Lung (tissue), 12 donors: ENCODE results near the gene KLF17. TPM values are rescaled to one million over a fixed set of nuclear protein-coding genes. Genes with fewer than 3 reads are reported as not detected.
"Not testable (repeated sequence)": the region's sequence is repeated elsewhere in the genome, so short reads cannot be mapped to it uniquely, and the experiment has no call there.

Source experiments
- ATAC-seq: fragments of 200-7000 bp; cut with Tn5 transposase; one replicate; pipeline ENCODE4 v1.9.1; 2020; ENCODE audit warnings: moderate number of reproducible peaks; ENCODE audit not compliant: insufficient read depth, low FRiP score
- DNase-seq, 3 donors: peaks; one replicate each; pipeline ENCODE4 v3.0.0-alpha.2; 2013 to 2017
- H3K27ac ChIP-seq, 2 donors: one replicate each; pipeline ENCODE4 v1.5.1; 2013; ENCODE audit warnings: mild to moderate bottlenecking in 2 of 2, moderate library complexity in 2 of 2, control low read depth in 1 of 2, inconsistent platforms in 1 of 2, low read depth in 1 of 2, low read length in 1 of 2
- H3K27me3 ChIP-seq, 3 donors: one replicate each; pipeline ENCODE4 v1.5.1; 2013; ENCODE audit warnings: low read length in 2 of 3; ENCODE audit not compliant: control insufficient read depth in 3 of 3, insufficient read depth in 3 of 3
- H3K36me3 ChIP-seq, 4 donors: one replicate each; pipeline ENCODE4 v1.5.1; 2013; ENCODE audit warnings: low read length in 4 of 4, mild to moderate bottlenecking in 1 of 4, moderate library complexity in 1 of 4; ENCODE audit not compliant: control insufficient read depth in 4 of 4, insufficient read depth in 4 of 4
- H3K4me1 ChIP-seq, 5 donors: one replicate each; pipeline ENCODE4 v1.5.1; 2013; ENCODE audit warnings: low read length in 5 of 5, mild to moderate bottlenecking in 2 of 5, moderate library complexity in 1 of 5; ENCODE audit not compliant: control insufficient read depth in 5 of 5, insufficient read depth in 5 of 5
- H3K4me3 ChIP-seq: one replicate; pipeline ENCODE4 v1.5.1; 2013; ENCODE audit warnings: mild to moderate bottlenecking, control low read depth, moderate library complexity
- H3K9ac ChIP-seq, 2 donors: one replicate each; pipeline ENCODE4 v1.5.1; 2013; ENCODE audit warnings: low read length in 2 of 2, control low read depth in 1 of 2; ENCODE audit not compliant: insufficient read depth in 1 of 2
- H3K9me3 ChIP-seq, 4 donors: one replicate each; pipeline ENCODE4 v1.5.1; 2013; ENCODE audit warnings: low read length in 3 of 4, mild to moderate bottlenecking in 1 of 4, moderate library complexity in 1 of 4; ENCODE audit not compliant: control insufficient read depth in 4 of 4, insufficient read depth in 3 of 4
- WGBS, 2 donors: extraction: QIAGEN DNeasy Blood & Tissue Kit; methylation state at CpG; one replicate each; pipeline ENCODE4 v1.1.7; 2013; 5-methylcytosine and 5-hydroxymethylcytosine counted together
- polyA plus RNA-seq, 2 donors: library from polyadenylated mRNA; stranded (reverse); fragments of 200-250 nt; gene quantifications; one replicate each; pipeline ENCODE4 v1.2.1, GENCODE V29; 2013
- total RNA-seq, 2 donors: library from RNA; depleted of rRNA in 1 of 2; stranded (reverse); fragments of >200 nt in 1 of 2; gene quantifications; one replicate each; pipeline ENCODE4 v1.2.1, GENCODE V29; 2014 to 2021
- TF ChIP-seq, protein P1 (sequence below): IDR thresholded peaks from 2 replicates; pipeline ENCODE4 v1.5.1; 2012; ENCODE audit warnings: mild to moderate bottlenecking; ENCODE audit errors: control extremely low read depth, extremely low read depth
- donor health status: control.
- donor health status: control.
- donor health status: Bipolar disorder and iron deficiency.
- donor health status: healthy.
- donor health status: DM: yes; HTN: yes; CAD: no.

Gene KLF17
- total and polyA plus RNA-seq, 4 donors, result 0.14 to 0.28 (median 0.21) TPM; not detected in 1

DNA sequence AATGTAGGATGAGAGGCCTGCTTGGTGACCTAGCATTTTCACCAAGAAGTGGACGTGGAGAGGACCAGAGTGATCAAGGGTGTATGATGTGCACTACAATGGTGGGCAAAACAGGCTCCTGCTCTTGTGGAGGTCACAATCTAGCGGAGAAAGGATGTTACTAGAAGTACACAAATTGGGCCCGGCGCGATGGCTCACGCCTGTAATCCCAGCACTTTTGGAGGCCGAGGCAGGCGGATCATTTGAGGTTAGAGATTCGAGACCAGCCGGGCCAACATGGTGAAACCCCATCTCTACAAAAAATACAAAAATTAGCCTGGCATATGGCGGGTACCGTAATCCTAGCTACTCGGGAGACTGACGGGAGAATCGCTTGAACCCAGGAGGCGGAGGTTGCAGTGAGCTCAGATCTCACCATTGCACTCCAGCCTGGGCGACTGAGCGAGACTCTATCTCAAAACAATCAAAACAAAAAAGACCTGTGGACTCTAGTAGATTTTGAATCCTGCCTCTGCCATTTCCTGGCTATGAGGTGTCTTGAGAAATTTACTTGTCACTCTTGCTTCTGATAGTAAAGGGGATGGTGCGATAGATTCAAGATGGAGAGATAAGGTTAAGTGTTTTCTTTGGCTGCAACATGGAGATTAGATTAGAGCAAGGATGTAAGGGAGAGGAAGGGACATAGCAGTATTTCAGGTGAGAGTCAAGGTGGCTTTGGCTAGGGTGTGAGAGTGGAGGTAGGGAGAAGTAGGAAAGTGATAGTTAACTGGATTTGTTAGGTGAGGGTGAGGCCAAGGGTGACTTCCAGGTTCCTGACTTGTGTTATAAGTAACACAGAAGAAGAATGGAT, 15.7 kb downstream of the KLF17 start:
- DNase-seq (no peak), ATAC-seq (no peak)
- no peaks in the 10 kb centered on the region for H3K4me1 ChIP-seq
- no peak overlapping the region for H3K4me3 ChIP-seq
- TF ChIP-seq, protein P1, sequence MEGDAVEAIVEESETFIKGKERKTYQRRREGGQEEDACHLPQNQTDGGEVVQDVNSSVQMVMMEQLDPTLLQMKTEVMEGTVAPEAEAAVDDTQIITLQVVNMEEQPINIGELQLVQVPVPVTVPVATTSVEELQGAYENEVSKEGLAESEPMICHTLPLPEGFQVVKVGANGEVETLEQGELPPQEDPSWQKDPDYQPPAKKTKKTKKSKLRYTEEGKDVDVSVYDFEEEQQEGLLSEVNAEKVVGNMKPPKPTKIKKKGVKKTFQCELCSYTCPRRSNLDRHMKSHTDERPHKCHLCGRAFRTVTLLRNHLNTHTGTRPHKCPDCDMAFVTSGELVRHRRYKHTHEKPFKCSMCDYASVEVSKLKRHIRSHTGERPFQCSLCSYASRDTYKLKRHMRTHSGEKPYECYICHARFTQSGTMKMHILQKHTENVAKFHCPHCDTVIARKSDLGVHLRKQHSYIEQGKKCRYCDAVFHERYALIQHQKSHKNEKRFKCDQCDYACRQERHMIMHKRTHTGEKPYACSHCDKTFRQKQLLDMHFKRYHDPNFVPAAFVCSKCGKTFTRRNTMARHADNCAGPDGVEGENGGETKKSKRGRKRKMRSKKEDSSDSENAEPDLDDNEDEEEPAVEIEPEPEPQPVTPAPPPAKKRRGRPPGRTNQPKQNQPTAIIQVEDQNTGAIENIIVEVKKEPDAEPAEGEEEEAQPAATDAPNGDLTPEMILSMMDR, result no peak
- no peaks in the 10 kb centered on the region for H3K36me3 ChIP-seq
- no peak overlapping the region for H3K27ac ChIP-seq
- WGBS, 2 donors, result 89 to 92% methylated on average over 19 of the region's 19 CpGs
- H3K9me3 ChIP-seq, result no peaks in the 10 kb centered on the region
- no peak overlapping the region for H3K9ac ChIP-seq
- no peaks in the 10 kb centered on the region for H3K27me3 ChIP-seq

DNA sequence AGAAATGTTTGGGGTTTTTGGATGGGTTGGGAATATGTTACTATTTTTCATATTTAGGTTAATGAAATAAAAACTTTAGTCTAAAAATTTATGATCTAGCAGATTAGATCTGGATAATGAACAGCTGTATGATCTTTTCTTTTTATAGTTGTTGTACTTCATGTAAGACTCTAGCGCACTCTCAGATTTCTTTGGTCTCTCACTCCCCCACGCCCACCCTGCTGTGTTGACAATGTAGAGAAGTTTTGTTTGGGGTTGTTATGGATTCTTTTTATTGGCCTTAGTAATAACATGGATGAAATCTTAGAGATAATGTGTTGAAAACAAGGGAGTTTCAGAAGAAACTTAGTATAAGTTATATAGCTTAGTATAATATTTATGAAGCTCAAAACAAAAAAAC, 17.3 kb downstream of the KLF17 start:
- WGBS, 2 donors, result 92 to 93% methylated on average over 2 of the region's 2 CpGs
- TF ChIP-seq, protein P1, result no peak
- no peaks in the 10 kb centered on the region for H3K36me3 ChIP-seq
- ATAC-seq (no peak), DNase-seq (no peak)
- no peak overlapping the region for H3K27ac ChIP-seq
- H3K4me1 ChIP-seq, result no peaks in the 10 kb centered on the region
- no peak overlapping the region for H3K4me3 ChIP-seq
- H3K27me3 ChIP-seq, result no peaks in the 10 kb centered on the region
- H3K9ac ChIP-seq, result no peak overlapping the region
- no peaks in the 10 kb centered on the region for H3K9me3 ChIP-seq

DNA sequence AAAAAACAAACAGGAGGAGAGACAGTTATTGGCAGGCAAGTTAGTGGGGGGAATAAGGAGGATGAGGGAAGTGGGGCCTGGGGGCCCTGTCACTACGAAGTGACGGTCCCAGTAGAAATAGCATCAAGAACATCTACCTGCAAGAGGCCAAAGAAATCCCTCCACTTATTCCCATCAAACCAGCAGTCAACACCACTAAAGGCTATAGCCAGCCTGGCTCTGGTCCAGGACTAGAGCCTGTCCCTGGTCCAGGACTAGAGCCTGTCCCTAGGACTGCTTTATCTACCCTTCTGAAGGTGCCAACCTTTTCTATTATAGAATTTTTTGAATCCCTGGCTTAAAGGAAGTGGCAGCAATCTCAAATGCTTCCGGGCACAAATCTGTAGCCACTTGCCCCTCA, 19.6 kb downstream of the KLF17 start:
- no peak for ATAC-seq

DNA sequence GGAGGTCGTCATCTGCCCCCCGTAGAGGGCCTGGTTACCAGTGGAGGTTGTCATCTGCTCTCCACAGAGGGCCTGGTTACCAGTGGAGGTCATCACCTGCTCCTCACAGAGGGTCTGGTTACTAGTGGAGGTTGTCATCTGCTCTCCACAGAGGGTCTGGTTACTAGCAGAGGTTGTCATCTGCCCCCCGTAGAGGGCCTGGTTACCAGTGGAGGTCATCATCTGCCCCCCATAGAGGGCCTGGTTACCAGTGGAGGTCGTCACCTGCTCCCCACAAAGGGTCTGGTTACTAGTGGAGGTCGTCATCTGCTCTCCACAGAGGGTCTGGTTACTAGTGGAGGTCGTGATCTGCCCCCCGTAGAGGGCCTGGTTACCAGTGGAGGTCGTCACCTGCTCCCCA, 20.9 kb downstream of the KLF17 start:
- H3K9me3 ChIP-seq, H3K27me3 ChIP-seq, H3K36me3 ChIP-seq, H3K9ac ChIP-seq, DNase-seq, H3K4me3 ChIP-seq, H3K4me1 ChIP-seq, H3K27ac ChIP-seq, ATAC-seq: not testable (repeated sequence)
- WGBS, 2 donors, result 88 to 96% methylated on average over 7 to 8 of the region's 8 CpGs

More for the DNA sequence above, 19.6 kb downstream of the KLF17 start:
- H3K27ac ChIP-seq, result no peak overlapping the region
- 86 to 91% methylated on average over 3 of the region's 3 CpGs for WGBS, 2 donors
- no peaks in the 10 kb centered on the region for H3K27me3 ChIP-seq
- TF ChIP-seq, protein P1, result no peak
- H3K4me1 ChIP-seq, result no peaks in the 10 kb centered on the region
- no peak overlapping the region for H3K4me3 ChIP-seq
- H3K36me3 ChIP-seq, result no peaks in the 10 kb centered on the region
- H3K9ac ChIP-seq, result no peak overlapping the region
- no peaks in the 10 kb centered on the region for H3K9me3 ChIP-seq
- DNase-seq, result no peak
